Medulla oblongata (tissue), 1 donor: ENCODE results near the gene AQP5.

Experiments used
- DNase-seq: peaks from one replicate; pipeline ENCODE4 v3.0.0-alpha.2; 2015; ENCODE audit errors: extremely low spot score

Gene AQP5

DNA sequence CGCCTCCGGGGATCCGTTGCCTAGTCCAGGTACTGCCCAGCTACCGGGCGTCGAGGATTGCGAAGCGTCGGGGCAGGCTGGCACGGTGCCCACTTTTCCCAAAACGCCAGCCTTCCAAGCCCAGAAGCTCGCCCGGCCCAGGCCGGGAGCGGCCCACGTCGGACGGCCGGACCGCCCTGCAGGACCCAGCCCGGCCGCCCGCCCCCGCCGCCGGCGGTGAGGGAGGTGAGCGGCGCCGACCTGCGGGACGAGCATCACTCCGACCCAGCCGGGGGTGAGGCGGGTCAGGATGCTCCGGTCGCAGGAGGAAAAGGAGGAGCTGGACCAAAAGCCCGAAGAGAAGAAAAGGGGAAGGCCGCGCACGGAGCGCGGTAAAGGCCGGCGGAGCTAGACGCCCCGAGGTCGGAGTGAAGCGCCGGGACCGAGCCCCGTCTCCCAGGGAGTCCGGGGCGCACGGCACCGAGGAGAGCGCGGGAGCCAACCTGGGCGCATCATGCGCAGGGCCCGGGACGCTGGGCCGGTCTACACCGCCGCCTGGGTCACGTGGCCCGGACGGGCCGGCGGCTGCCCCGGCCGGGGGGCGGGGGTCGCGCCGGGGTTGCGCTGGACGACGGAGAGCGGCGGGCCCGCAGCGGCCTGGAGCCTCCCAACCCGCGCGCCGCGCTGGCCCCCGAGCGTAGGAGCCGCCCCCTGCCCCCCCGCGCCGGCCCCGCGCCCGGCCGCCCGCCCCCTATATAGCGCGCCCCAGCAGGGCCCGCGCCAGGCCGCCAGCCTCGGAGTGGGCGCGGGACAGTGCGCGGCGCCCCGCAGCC, at the start of gene AQP5:
Gene AQP5 (plus strand): TSS at position 762 of the 812 bp plus-strand sequence. CDS start 146 bp downstream, outside the sequence.
- DNase-seq: no peak

DNA sequence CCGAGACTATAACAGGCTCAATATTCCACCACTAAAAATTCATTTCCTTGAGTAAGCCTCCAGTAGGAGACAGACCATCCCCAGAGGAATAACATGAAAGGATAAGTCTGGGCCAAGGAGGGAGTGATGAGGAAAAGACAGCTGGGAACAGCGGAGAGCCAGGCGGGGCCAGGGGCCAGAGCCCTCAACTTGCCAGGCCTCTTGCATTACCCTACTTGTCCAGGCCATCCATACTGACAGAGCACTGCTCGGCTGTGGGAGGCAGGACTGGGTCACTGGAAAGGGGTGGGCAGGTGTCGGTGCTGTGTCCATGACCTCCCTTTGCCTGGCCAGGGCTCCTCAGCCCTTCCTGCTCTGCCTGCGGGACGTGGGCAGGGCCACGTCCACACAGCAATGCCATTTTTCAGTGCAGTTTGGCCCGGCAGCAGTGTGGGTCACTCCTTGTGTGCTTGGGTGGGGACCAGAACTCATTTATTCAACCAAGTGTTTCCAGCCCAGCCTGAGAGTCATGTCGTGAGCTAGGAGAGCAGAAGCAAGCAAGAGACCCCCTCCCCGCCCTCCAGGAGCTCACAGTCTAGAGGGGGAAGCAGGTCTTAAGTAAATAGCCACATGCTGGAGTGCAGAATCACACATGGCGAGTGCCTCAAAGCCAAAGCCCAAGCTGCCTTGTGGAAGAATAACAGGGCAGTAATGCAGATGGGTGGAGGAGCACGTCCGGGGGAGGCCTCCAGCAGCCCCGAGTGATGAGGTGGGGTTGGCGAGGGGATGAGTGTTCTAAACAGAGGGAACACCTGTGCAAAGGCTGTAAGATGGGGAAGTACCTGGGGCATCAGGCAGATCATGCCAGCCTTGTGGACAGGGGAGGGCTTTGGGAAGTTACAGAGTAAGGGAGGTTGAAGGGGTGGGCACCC, 49.1 kb upstream of the AQP5 start:
- DNase-seq: no peak

DNA sequence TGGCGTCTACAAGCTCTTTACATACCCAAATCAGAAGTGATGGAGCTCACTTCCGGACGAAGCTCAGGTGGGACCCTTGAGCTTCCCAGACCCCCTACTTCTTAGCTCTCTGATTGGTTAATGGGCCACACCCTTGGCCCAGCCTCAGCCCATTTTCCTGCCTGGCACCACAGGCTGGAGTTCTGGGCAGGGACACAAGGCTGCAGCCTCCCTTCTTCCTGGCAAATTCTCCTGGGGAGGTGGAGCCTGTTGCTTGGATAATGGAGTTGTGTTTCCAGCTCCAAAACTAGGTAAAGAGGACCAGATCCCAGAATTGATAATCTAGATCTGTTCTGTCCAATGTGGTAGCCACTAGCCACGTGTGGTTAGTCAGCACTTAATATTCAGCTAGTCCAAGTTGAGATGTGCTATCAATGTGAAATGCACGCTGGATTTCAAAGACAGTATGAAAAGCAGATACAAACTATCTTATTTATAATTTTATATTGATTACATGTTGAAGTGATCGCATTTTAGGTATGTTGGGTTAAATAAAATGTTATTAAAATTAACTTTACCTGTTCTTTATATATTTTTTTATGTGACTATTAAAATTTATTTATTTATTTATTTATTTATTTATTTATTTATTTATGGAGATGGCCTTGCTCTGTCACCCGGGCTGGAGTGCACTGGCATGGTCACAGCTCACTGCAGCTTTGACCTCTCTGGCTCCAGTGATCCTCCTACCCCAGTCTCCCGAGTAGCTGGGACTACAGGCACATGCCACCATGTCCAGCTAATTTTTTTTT, 45.3 kb upstream of the AQP5 start:
- DNase-seq: no peak

DNA sequence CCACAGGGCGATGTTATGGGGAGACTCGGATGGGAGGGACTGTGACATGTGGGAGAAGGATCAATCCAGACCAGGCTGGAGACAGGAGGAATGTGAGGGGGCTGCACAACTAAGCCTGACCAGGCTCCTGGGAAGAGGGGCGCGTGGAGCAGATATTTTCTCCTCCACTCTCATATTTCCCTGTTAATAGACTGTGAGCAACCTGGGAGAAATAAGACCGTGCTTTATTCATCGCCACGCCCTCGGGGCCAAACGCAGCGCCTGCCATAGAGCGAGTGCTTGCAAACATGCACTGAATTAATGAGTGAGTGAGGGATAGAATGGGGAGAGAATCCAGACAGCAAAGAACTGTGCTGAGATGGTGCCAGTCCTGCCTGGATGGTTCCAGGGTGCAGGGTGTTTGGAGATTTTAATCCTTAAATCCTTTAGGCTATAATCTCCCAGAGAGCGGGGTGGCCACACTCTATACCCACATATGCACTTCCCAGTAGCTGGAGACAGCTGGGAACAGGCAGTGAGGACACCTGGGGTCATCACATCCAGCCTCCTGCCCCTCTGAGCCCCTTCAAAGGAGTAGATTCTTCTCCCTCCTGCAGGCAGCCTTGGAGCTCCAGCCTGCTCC, 44.4 kb upstream of the AQP5 start:
- DNase-seq: no peak

DNA sequence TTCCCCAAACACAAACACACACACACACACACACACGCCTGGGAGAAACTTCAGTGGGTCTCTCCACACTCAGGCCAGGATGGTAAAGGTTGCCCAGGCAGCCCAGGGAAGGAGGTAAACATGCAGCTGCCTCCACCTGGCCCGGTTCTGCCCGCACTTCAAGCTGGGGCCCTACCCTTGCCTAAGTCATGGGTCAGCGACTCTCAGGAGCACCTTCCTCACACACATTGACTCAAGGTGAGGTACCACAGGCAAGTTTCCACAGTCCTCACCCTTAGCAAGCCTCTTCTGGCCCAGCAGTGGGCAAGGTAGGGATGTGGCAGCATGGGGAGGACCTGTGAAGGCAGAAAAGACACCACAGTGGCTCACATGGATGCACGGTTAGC, 43.9 kb upstream of the AQP5 start:
- DNase-seq: no peak

DNA sequence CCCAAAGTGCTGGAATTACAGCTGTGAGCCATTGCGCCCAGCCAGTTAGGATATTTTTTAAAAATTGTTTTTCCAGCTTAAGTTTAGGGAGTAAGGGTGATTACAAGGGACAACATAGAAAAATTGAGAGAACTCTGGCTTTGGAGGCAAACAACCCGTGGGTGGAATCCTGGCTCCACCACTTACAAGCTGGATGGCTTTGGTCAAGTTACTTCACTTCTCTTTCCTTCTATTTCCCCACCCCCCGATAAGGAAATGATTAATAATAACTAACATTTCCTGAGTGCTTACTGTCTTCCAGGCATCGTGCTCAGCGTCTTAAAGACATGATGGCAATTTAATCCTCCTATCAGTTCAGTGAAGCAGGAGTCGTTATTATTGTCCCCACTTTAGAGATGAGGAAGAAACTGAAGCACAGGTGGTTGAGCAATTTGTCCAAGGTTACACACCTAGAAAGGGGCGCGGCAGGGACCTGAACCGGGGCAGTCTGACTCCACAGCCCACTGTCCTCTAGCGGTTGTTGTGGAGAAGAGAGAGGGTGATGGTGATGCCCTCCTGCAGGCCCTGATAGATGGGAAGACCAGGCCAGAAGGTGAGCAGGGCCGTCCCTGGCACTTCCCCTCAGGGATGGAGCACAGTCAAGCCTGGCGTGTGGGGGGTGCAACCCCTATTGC, 41.3 kb upstream of the AQP5 start:
- DNase-seq: no peak

DNA sequence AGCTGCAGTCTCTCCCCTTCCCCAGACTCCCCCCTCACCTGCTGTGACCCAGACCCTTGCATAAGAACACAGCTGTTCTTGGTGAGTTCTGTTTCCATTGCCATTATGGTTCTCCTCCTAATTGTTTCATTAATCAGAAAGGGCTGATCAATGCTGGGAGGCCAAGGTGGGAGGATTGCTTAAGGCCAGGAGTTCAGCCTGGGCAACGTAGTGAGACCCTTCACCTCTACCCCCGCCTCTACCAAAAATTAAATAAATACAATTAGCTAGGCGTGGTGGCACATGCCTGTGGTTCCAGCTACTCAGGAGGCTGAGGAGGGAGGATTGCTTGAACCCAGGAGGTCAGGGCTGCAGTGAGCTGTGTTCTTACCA, 40.8 kb upstream of the AQP5 start:
- DNase-seq: no peak

DNA sequence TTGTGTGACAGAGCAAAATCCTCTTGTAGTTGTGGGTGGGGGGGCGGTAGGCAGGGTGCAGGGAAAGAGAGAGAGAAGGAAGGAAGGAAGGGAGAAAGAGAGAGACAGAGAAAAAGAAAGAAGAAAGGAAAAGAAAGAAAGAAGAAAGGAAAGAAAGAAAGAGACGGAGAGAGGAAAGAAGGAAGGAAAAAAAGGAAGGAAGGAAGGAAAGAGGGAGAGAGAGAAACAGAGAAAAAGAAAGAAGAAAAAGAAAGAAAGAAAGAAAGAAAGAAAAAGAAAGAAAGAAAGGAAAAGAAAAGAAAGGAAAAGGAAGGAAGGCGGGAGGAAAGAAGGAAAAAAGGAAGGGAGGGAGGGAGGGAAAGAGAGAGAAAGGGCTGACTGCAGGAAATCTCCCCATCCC, 40.4 kb upstream of the AQP5 start:
- no peak for DNase-seq

DNA sequence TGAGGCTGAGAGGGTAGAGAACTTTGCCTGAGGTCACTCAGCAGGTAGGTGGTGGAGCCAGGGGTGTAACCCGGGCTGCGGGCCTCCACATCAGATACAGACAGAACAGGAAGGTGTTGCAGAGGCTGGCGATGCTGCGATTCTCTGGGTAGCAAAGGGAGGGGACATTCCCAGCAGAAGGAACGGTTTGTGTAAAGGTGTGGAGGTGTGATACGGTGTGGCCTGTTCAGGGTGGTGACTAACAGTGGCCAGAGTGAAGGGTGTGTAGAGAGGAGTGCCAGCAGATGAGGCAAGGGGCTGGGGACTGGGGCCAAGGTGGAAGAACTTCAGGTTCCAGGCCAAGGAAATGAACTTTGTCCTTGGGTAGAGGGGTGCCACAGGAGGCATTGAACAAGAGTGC, 39.7 kb upstream of the AQP5 start:
- no peak for DNase-seq

DNA sequence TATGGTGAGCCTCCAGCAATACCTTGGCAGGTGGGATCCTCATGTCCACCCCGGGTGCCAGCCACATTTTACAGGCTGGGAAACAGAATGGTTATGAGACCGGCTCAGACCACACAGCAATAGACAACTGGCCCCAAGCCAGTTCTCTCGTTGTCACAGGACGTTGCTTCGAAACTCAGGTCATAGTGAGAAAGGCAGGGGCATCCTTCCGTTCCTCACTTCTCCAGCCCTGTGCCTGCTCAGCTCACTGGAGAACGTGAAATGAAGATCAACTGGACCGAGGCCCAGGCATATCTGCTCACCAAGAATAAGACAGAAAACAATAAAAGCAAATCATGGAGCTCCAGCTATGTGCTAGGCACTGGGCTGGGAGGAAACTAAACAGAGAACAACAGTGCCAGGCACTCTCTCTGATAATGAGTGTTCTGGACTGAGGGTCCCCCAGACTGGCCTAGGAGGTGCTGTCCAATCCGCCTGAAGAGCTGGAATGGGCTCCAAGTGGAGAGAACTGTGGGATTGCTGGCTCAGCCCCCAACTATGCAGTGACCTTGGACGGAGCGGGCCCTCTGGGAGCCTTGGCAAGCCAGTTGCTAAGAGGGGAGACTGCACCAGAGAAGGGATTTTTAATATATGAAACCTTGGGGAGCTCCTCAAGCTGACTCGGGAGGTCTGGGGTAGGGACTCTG, 39.2 kb upstream of the AQP5 start:
- no peak for DNase-seq

DNA sequence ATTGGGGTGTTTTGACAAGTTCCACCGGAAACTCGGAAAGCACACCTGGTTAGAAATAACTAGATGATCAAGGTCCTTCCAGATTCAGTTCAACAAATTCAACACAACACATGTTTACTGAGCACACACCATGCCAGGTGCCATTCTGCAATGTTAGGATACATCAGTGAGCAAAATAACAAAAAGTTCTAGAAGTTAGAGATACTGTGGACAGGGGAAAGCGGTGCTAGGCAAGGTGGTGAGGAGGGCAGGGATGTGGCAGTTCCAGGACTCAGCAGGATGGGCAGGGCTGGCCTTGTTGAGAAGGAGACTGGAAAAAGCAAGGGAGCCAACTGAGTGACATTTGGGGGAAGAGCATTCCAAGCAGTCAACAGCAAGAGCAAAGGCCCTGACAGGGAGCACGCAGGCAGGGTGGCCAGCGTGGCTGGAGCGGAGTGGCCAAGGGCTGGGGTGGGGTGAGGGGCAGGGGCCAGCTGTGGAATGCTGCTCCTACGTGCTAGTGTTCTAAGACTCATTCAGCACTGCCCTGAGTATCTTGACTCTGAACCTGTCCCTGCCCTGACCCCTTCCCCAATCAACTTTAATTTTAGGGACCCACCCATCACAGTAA, 38.5 kb upstream of the AQP5 start:
- no peak for DNase-seq

DNA sequence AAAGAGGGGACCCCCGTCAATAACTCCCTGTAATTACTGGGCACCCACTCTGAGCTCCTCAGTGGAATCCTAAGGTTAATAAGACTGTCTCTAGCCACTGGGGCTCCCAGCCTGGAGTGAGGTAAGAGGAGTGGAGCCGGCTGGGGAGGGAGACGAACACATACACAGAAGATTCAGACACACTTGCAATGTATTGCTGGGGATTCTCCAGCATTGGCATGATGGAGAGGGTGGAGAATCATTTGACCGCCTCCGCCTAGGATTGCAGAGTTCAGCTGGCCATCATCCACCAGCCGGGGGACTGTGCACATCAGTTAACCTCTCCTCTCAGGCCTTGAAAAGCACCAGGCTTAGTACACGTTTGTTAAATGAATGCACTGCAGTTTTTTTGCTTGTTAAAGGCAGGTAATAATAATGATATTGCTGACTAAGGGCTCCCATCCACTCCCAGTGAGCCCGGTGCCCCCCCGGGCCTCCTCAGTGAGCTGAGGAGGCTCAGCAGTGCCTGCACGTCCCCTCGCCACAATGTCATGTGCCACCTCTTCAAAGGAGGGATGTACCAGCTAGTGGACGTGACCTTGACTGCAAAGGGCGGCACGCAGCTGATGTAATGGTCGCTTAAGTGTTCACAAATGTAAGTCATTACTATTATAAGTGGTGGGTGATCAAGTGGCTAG, 37.7 kb upstream of the AQP5 start:
- no peak for DNase-seq

DNA sequence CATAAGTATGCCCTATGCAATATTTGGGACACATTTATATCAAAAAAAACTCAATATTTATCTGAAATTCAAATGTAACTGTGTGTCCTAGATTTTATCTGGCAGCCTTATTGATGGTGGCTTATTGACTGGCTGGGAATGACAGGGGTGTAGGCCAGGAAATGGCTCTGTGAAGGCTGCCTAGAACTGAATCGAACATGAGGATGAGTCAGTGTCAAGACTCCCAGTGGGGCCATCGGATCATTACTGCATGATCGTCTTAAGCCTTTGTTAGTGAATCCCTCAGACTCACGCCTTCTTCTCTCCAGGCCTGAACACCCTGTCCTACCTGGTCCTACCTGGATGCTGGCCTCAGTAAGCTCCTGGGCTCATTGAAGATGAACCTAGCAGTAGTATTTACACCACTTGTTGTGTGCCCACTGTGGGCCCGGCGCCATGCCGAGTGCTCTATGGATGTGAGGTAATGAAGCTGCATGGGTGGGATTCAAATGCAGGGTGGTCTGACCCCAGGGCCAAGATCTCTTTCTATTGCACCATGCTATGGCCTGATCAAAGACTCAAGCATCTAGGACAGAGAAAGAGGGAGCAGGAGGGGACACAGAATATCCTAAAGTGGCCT, 36.9 kb upstream of the AQP5 start:
- DNase-seq: no peak

DNA sequence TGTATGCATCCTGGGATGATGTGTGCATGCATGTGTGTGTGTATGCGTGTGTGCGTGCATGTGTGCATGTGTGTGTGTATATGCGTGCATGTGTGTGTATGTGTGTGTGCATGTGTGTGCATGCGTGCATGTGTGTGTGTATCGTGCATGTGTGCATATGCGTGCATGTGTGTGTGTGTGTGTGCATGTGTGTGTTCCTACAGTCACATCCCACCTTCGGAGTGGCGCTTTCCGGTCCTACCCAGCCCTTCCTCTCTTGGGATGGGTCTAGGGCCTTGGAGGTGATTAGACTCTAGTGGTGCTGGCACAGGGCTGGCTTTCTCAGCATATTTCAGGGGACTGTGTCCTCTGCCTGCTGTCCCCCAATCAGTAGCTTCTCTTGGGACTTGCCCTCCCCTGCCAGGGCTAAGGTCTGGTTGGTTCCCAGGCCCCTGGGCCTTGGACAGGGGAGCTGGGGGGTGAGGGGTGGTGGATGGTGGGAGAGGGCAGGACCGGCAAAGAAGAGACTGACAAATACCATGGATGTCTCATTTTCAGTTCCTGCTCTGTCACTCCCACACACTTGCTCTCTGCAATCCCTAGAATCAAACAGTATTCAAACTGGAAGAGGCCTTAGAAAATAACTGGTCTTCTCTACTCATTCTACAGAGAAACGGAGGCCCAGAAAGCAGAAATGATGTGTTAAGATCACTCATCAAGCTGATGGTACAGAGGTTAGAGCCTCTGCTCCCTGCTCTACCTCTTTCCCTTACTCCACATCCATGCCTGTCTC, 36.1 kb upstream of the AQP5 start:
- no peak for DNase-seq

DNA sequence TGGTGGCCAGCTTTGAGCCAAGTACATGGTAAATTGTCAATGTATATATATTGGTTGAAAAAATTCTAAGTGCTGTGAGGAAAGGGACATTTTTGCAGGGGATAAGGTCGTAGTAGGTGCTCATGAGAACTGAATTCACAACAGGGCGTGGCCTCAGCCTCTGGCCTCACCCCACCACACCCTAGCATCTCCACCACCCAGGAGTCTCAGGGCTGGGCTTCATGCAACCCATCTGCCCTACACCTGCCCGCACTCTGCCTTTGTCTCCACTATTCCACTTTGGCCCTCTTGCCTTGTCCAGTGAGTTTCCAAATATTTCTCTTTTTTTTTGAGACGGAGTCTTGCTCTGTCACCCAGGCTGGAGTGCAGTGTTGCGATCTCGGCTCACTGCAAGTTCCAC, 33.2 kb upstream of the AQP5 start:
- DNase-seq: no peak

DNA sequence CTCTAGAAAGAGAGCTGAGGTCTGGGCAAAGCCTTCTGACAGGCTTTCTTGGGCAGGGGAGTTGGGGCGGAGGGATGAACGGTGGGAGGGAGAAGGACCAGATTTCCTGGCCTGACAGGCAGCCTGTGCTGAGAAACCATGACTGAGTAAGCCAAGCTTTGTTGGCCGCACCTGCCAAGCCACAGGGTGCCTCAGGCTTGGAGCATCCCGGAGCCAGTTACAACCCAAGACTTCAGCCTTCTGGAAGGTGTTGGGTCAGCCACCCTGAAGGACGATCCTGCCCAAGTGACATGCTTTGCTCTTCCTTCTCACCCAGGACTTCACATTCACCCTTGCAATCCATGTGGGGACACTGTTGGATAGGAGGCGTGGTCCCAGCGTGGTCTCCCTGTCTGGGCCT, 32.1 kb upstream of the AQP5 start:
- DNase-seq: no peak

DNA sequence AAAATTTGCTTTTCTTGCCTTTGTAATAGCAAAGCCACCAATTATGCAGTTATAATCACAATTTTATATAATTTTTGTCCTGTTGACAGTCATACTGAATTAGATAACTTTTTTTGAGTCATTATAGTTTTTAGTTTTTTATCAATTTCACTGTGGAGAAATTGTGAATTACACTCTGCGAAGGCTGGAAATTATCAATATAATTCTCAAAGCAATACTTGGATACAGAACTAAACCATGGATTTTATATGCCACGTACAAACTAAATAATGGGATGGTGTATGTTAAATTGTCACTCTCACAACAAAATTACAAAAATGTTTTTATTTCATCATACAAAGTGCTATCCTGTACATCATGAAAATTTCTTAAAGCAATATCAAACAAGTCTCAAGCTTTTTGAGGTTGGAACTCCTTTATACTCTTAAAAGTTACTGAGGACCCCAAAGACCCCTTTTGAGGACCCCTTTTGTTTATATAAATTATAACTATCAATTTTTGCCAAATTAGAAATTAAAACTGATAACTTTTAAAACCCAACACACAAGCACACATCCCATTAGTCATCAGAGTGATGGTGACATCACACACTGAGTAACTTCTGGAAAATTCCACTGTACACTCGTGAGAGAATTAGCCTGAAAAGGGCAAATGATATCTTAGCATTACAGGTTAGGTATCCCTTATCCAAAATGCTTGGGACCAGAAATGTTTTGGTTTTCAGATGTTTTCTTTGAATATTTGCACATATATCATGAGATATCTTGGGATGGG, 31.0 kb upstream of the AQP5 start:
- DNase-seq: no peak

DNA sequence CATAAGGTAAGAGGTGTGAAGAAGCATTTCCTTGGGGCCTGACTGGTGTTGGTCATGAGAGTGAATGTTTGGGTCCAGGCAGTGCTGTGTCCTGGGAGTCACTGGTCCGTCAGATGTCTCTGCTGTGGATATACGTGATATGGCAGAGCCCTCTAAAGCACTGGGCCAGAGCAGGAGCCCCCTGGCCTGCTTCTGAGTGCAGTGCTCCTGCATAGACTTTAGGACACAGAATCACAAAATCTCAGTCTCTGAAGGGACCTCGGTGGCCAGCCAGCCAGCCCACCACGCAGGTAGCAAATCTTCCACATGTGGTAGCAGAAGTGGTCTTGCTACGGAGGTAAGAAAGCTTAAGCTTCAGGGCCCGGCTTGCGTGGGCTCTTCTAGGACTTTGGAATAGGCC, 29.6 kb upstream of the AQP5 start:
- no peak for DNase-seq
